GM18505 (cell line): ENCODE data around the gene TPGS1.

ENCODE experiments used
- ATAC-seq: cut with Tn5 transposase; IDR thresholded peaks from one replicate; pipeline ENCODE4 v1.9.1; 2021; ENCODE audit not compliant: unreplicated experiment
- POLR2A ChIP-seq: IDR thresholded peaks from 4 replicates; pipeline ENCODE4 v1.6.1; 2011; ENCODE audit warnings: borderline replicate concordance; ENCODE audit not compliant: insufficient read depth, insufficient read length; ENCODE audit errors: extremely low read depth

Gene TPGS1

GRCh38 chr19:530134-531008 is 23.1 kb downstream of the TPGS1 start:
- ATAC-seq = no peak

GRCh38 chr19:531009-531752 is 23.9 kb downstream of the TPGS1 start:
- peak; percentile 84 for TF ChIP-seq POLR2A
- peak; percentile 72 for ATAC-seq

More at GRCh38 chr19:530134-531008, 23.1 kb downstream of the TPGS1 start:
- no peak for TF ChIP-seq POLR2A

GRCh38 chr19:531753-532560 is 24.7 kb downstream of the TPGS1 start, which contains the start of gene CDC34:
CDC34 (plus strand) TSS chr19:531760; CDS start chr19:531932, 172 bp downstream.
- no peak for TF ChIP-seq POLR2A
- peak; percentile 18 for ATAC-seq

DNA sequence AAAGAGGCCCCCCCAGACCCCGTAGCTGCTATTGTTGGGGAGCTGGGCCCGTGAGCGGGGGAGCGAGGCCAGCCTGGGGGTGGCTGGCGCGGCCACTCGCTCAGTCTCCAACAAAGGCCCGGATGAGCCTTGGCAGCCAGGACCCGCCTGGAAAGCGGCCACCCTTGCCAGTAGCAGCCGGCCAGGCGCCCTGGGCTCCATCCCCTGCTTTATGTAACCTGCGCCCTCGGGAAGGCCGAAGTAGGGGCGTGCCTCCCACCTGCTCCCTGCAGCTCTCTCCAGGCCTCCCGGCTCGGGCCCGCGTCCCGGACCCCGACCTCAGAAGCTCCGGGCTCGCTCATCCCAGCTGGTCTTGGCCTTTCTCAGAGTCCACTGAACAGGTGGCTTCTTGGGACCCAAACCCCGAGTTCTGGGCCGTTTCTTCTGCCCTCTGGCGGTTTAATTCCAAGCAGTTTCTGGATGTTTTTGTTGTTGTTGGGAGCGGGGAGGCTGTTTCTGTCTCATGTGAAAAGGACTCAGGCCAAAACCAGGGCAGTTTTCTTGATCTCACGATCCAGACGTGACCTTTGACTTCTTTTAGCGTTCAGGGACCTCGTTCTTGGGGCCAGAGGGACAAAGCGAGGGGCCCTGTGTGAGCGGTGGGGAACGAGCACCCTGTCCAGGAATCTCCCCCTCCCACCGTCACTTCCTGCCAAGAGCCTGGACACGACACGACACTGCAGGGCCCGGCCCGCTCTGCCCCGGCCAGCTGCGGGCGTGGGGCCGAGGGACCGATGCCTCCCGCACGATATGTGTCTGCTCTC is 25.5 kb downstream of the TPGS1 start:
- no peak for TF ChIP-seq POLR2A
- ATAC-seq = no peak

DNA sequence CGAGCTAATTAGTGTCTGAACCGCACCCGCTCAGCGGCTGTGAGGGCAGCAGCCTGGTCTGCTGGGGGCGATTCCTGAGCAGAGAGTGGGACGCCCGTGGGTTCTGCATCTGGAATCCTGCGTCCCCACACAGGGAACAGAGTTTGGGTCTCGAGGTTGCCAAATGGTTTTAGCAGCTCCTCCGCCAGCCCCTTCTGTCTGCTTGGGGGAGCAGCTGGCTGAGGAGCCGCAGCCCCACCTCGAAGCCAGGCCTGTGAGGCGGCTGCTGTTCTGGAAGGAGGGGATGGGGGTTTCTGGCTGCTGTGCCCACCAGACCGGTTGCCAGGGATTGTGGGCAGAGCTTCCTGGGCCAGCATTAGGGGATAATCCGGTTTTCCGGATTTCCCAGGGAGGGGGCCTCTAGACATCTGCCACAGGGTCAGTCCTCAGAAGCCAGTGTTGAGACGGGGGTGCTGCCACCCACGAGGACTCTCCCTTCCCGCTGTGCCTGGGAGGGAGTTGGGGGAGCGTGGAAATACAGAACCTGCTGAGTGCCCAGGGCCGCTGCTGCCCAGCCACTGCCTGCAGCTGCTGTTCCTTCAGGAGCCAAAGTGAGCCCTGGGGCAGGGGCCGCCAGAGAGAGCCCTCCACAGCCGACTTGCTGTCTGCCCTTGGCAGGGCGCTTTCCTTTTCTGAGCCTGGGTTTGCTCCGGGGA is 26.2 kb downstream of the TPGS1 start:
- no peak for TF ChIP-seq POLR2A

GRCh38 chr19:534088-534487 is 26.8 kb downstream of the TPGS1 start:
- no peak for ATAC-seq
- TF ChIP-seq POLR2A = no peak

More for the DNA sequence above, 26.2 kb downstream of the TPGS1 start:
- ATAC-seq = no peak

GRCh38 chr19:535017-535835 is 27.9 kb downstream of the TPGS1 start:
- no peak for TF ChIP-seq POLR2A
- no peak for ATAC-seq

DNA sequence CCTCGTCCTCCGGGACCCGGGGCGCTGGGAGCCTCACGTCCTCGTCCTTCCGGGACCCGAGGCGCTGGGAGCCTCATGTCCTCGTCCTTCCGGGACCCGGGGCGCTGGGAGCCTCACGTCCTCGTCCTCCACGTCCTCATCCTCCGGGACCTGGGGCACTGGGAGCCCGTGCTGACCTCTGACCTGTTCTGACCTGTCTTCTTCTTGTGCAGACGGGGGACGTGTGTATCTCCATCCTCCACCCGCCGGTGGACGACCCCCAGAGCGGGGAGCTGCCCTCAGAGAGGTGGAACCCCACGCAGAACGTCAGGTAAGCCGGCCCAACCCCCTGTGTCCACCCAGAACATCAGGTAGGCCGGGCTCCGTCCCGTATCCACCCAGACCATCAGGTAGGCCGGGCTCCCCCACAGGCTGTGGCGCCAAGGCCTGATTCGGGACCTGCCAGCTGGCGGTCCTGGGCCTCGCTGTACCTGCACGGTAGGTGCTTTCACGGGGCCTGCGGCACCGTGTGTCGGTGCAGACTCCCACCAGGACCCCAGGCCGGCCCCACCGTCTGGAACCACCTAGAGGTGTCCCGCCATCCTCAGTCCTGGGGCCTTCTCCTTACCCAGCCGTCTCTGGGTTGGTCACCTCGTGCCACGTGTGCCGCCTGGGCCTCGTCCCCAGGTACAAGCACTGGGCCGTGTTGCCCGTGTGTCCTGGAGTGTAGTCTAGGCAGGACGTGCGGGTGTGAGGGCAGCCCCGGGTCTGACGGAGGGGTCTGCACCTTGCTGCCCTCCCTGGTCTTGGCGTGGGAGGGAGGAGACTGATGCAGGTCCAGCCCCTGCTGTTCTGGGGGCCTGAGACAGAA is 29.0 kb downstream of the TPGS1 start:
- TF ChIP-seq POLR2A = no peak
- no peak for ATAC-seq

DNA sequence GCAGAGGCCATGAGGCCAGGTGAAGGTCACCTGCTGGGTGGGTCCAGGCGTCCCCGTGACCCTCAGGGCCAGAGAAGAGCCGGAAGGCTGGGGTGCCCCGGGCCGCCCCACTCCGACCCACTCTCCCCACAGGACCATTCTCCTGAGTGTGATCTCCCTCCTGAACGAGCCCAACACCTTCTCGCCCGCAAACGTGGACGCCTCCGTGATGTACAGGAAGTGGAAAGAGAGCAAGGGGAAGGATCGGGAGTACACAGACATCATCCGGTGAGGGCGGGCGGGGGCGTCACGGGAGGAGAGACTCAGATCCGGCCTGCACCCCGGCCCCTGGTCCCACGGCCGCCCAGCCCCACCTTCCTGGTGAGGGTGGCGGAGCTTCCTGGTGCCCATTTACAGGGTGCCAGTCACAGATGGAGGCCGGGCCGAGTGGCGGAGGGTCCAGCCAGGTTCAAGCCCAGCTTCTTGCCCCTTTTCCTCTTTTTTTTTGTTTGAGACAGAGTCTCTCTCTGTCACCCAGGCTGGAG is 29.6 kb downstream of the TPGS1 start:
- no peak for TF ChIP-seq POLR2A

More for the DNA sequence above, 29.6 kb downstream of the TPGS1 start:
- no peak for ATAC-seq
